Right ventricle myocardium inferior (tissue), 1 donor: ENCODE measurements around the gene LRRK1. TPM values are rescaled to one million over a fixed set of nuclear protein-coding genes. Genes with fewer than 3 reads are reported as not detected.
"Not testable (repeated sequence)": the region's sequence is repeated elsewhere in the genome, so short reads cannot be mapped to it uniquely, and the experiment has no call there.

Source experiments
- ATAC-seq: fragments of 200-7000 bp; cut with Tn5 transposase; one replicate; pipeline ENCODE4 v1.9.1; 2020; ENCODE audit warnings: mild to moderate bottlenecking, moderate library complexity
- DNase-seq: peaks from one replicate; pipeline ENCODE4 v3.0.0; 2021; ENCODE audit errors: missing footprints
- intact Hi-C: fragments of 100-400 bp; cut with DNase I; formaldehyde crosslinking; loops from one replicate; pipeline ENCODE4 v1.11.0; 2022
- total RNA-seq: library from RNA; stranded (reverse); fragmentation: NEBNext Ultra II Directional; extraction: Animal tissue kit (Norgen Biotek cat#: 25700); gene quantifications from one replicate; pipeline ENCODE4 v1.2.1, GENCODE V29; 2021
- donor health status: DM: no; HTN: yes; CAD: no; lungs with severe emphysema.

LRRK1 gene
- total RNA-seq, 1 donor from 2014 or later = 2.7 TPM

GRCh38 chr15:101088271-101088670 is 169.1 kb downstream of the LRRK1 start:
- no peak for DNase-seq
- ATAC-seq = no peak
- intact Hi-C loops = loop anchor here (2.0 to 5.0 kb wide), 2 partner anchors 73 to 79 kb away; no protein-coding TSS in a partner anchor

DNA sequence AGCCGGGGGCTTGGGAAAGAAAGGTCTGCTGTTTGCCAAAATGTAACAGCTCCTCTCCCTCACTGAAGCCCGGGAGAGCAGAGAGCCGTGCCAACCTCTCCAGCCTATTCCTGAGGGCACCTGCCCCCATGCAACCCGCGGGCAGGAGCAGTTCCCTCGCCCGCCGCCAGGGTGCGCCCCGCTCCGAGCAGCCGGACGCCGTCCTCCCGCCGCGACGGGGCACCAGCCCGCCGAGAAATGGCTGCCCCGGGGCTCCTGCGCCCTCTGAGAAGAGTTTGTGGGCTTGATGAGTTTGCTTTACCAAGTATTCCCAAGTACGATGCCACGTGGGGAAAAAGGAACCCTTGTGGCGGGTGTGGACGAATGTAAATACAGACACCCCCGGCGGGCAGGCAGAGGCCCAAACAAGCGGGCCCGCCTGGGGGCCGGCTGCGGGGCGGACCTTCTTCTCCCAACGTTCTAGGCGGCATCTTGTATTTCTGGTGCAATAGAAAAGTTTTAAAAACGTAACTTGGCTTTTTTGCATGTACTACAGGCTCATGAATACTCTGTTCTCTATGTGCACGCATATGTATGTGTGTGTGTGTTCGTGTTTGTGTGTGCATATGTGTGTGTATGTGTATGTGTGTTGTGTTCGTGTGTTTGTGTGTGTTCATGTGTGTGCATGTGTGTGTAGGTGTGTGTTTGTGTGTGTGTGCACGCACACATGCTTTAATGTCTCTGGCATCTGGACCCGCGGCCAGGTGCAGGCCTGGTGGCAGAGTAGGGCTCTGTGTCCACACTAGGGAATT is 169.8 kb downstream of the LRRK1 start:
- peak; percentile 92 for DNase-seq
- intact Hi-C loops = loop anchor here (1.0 to 5.0 kb wide), 3 partner anchors 74 to 169 kb away; no protein-coding TSS in a partner anchor

DNA sequence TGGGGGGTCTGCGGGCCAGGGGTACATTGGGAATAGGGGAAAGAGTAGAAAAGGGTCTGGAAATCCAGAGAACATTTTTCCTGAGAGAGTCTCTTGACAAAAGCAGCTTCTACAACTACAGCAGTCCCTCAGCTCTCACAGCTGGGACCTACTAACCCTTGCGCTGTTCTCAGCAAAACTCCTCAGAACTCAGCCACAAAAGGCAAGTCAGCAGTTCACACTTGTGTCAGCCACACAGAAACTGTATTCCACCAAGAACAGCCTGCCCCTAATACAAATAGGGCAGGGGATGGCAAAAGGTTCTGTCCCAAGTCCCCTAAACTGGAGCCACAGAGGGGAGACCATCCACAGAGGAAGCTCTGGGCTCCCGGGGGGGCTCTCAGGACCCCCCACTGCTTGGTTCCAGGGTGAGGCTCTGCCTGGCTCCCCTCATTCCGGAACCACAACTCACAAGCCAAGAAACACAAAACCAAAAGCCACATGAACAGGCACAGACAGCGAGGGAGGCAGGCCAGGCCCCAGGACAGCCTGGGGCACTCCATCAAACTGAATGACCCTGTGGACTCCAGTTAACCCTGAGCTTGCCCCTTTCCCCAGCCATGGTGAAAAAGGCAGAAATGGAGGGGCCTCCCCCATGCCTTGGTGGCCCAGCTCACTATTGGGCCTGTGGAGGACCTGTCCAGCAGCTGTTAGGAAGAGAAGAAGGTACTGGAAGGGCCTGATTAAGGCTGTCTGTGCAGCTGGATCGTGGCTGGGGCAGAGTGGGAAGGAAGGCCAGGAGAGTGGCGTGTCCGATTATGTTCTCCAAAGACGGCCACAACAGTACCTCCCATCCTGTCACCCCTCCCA is 170.6 kb downstream of the LRRK1 start:
- DNase-seq (no peak), ATAC-seq (no peak)
- intact Hi-C loops = loop anchor here (1.0 to 5.0 kb wide), 3 partner anchors 75 to 168 kb away; no protein-coding TSS in a partner anchor

More for the DNA sequence above, 169.8 kb downstream of the LRRK1 start:
- peak; percentile 77 for ATAC-seq

DNA sequence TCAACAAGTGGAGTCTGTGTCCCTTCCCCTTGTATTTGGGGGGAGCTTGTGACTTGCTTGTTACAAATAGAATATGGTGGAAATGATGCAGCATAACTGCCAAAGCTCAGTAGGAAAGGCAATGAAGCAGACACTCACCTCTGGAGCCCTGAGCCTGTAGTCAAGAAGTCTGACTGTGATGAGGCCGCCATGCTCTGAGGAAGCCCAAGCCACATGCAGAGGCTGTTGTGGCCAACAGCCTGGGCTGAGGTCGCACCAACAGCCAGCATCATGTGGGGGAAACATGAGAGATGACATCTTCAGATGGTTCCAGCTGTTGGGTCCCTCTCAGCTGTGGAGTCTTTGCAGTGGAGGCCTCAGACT is 171.3 kb downstream of the LRRK1 start:
- DNase-seq (no peak), ATAC-seq (no peak)
- intact Hi-C loops = no loop called here

DNA sequence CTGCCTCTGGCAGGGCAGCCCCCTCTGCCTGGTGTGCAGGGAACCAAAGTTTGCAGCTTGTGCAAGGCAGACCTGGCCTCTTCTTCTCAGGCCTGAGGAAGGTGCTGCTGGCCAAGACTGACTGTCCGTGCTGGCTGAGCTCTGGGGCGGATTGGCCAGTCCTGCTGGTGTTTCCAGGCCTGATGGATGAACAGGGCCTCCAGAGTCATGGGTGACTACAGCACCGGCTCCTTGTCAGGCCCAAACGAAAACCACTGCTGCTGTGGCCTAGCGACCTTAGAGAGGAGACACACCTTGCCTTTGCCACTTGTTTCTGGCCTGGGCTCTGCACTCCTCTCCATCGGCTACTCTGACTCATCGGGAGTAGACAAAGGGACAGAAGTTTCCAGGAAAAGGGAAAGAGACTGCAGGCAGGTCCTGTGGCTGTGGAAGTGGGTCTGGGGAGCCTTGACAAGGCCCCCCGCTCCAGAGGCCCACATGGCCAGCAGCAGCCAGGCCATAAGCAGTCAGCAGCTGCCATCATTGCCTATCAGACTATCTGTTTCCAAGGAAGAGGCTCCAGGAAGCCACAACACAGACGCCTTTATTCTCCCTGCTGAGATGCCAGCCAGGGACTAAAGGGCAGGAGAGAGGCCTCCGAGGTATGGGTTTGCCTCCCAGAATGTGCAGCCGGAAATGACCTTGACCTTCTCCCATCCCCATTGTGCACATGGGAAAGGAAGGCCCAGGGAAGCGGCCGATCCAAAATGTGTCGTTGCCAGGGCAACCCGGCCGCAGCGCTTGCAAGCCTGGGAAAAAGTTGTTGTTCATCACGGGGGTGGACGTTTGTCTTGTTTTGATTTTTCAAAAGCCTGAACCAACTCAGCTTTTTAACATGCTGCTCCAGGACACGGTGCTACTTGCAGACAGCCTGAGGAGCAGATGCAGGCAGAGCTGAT is 172.2 kb downstream of the LRRK1 start:
- intact Hi-C loops = no loop called here
- DNase-seq (no peak), ATAC-seq (peak; percentile 49)

GRCh38 chr15:101092156-101092866 is 173.2 kb downstream of the LRRK1 start:
- intact Hi-C loops = no loop called here
- ATAC-seq (no peak), DNase-seq (no peak)

DNA sequence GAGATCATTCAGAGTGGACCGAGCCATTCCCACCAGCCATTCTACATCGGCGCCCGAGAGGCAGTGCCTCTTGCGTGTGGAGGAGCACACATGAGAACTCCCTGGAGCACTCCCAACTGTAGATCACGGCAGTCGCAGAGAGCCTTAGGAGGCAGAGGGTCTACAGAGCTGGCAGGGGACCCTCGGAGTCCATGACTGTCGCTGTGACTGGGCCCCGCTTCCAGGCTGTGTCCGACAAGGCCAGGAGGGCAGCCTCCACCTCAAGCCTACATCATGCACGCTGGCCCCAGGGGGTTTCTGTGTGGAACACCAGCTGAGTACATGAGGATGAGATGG is 173.7 kb downstream of the LRRK1 start:
- ATAC-seq = no peak
- intact Hi-C loops = no loop called here
- DNase-seq = no peak

DNA sequence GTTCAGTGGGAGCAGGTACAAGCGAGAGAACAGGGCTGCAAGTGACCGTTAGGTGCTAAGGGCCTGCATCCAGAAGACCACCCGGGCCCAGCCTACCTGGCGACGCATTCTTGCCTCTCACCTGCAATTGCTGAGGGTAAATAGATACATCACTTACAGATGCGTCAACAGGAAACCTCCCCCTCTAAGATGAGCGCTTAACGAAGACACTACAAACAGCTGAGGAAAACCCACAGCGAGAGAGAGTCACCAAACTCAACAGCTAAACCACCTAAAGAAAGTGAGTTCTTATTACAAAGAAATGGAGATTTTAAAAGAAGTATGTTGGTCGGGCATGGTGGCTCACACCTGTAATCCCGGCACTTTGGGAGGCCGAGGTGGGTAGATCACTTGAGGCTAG is 174.8 kb downstream of the LRRK1 start:
- ATAC-seq (no peak), DNase-seq (no peak)
- intact Hi-C loops = no loop called here

DNA sequence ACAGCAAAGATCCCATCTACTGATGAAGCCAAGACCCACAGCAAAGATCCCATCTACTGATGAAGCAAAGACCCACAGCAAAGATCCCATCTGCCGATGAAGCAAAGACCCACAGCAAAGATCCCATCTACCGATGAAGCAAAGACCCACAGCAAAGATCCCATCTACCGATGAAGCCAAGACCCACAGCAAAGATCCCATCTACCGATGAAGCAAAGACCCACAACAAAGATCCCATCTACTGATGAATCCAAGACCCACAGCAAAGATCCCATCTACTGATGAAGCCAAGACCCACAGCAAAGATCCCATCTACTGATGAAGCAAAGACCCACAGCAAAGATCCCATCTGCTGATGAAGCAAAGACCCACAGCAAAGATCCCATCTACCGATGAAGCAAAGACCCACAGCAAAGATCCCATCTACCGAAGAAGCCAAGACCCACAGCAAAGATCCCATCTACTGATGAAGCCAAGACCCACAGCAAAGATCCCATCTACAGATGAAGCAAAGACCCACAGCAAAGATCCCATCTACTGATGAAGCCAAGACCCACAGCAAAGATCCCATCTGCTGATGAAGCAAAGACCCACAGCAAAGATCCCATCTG is 176.7 kb downstream of the LRRK1 start:
- ATAC-seq, intact Hi-C loops, DNase-seq: not testable (repeated sequence)

GRCh38 chr15:101097111-101097510 is 178.0 kb downstream of the LRRK1 start:
- intact Hi-C loops = no loop called here
- DNase-seq = no peak
- ATAC-seq = no peak

- intact Hi-C loops = no loop called here
- no peak for ATAC-seq
- DNase-seq = no peak
Measured at GRCh38 chr15:101099183-101099582, 180.0 kb downstream of the LRRK1 start.

- ATAC-seq (no peak), DNase-seq (no peak)
- intact Hi-C loops = no loop called here
Measured at GRCh38 chr15:101100118-101100517, 181.0 kb downstream of the LRRK1 start.

DNA sequence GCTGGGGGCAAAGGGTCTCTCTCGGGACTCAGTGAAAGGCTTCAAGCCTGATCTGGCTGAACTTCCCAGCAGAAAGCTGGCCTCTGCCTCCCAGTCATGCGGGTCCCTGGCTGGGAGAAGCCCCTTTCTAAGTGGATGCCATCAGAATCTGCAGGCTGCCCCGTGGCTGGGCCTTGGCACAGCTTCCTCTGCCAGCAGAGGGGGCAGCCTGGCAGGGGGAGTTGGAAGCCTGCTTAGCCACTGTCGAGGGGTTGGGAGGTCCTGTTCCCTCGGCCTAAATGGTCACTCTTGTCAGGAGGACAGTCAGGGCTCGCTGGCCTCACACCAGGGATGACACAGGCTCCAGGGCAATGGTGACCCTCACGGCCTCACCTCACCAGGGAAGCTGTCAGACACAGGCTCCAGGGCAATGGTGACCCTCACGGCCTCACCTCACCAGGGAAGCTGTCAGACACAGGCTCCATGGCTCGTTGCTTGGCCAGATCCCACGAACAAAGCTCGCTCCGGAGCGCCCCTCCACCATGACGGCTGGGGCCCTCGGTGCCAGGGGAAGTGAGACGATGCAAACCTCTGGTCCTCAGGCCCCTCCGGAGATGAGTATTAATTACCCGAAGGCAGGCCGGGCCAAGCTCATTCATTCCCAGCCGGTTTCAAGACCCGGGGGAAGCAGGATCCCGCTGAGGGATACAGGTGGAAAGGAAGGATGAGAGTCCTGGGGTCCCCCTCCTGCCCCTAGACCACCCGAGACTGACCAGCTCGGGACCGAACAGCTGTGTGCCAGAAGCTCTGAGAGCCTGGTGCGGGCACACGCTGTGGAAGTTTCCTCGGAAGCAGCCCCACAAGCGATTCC is 181.7 kb downstream of the LRRK1 start:
- DNase-seq (no peak), ATAC-seq (no peak)
- intact Hi-C loops = no loop called here

DNA sequence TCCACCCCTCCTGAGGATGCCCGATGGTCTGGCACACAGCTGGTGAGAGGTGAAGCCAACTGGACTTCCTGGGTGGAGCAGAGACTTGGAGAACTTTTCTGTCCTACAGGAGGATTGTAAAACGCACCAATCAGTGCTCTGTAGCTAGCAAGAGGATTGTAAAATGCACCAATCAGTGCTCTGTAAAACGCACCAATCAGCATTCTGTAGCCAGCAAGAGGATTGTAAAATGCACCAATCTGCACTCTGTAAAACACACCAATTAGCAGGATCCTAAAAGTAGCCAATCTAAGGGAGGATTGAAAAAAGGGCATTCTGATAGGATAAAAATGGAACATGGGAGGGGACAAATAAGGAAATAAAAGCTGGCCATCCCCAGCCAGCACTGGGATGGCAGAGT is 182.5 kb downstream of the LRRK1 start:
- DNase-seq (no peak), ATAC-seq (no peak)
- intact Hi-C loops = no loop called here

DNA sequence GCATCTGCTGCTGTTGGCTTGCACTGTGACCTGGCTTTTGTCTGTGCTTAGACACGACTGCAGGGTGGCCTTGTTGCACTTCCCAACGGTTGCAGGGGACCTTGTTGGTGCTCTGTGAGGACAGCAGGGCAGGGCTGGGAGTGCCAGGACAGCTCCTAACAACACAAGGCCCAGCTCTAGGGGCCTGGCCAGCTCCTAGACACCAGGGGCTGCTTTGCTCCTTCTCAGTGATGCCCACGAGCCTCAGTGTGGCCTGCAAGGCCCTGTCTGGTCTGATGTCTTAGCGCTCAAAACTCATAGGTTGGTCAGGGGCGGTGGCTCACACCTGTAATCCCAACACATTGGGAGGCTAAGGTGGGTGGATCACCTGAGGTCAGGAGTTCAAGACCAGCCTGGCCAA is 183.6 kb downstream of the LRRK1 start:
- no peak for DNase-seq
- ATAC-seq = no peak
- intact Hi-C loops = no loop called here

DNA sequence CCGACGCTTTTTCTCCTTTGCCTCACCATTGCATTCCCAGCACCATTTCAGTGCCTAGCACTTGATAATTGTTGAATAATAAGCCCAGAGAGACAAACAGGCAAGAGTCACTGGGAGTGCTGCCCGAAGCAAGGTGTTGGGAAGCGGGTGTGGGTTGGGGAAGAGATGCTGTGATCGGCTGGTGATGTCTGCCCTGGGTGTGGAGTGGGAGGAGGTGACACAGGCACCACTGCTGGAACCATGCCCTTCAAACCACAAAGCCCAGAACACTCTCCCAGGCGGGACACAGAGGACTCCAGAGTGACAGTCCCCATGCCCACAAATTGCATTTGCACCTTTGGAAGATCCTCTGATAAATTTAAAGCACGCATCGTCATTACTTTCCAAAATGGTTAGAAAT is 184.4 kb downstream of the LRRK1 start:
- intact Hi-C loops = no loop called here
- DNase-seq (no peak), ATAC-seq (no peak)

GRCh38 chr15:101104141-101104540 is 185.0 kb downstream of the LRRK1 start:
- ATAC-seq (no peak), DNase-seq (no peak)

More at GRCh38 chr15:101104141-101104540, 185.0 kb downstream of the LRRK1 start:
- intact Hi-C loops = no loop called here
